Esophagus muscularis mucosa (tissue), 4 donors: ENCODE data around the gene RIPK3. TPM values are rescaled to one million over a fixed set of nuclear protein-coding genes. Genes with fewer than 3 reads are reported as not detected.

ENCODE experiments used
- DNase-seq: peaks from one replicate; pipeline ENCODE4 v3.0.0-alpha.2; 2017; ENCODE audit errors: extremely low spot score
- H3K27ac ChIP-seq, 4 donors: fragments of 200-600 bp; sonication (generic); replicated peaks in 1 of 4; 1 replicate in 3 of 4; 2 replicates in 1 of 4; pipeline ENCODE4 v1.5.1; 2016 to 2019; ENCODE audit warnings: mild to moderate bottlenecking in 1 of 4
- H3K27me3 ChIP-seq, 4 donors: fragments of 200-600 bp; sonication (generic); one replicate each; pipeline versions ENCODE4 v1.5.1 to v1.6.0; 2016 to 2019
- H3K36me3 ChIP-seq, 4 donors: fragments of 200-600 bp; sonication (generic); one replicate each; pipeline ENCODE4 v1.5.1; 2016 to 2019
- H3K4me1 ChIP-seq, 4 donors: fragments of 200-600 bp; sonication (generic); one replicate each; pipeline ENCODE4 v1.5.1; 2016 to 2019
- H3K4me3 ChIP-seq, 4 donors: fragments of 200-600 bp; sonication (generic); 1 replicate in 2 of 4; 2 replicates in 2 of 4; pipeline ENCODE4 v1.5.1; 2016 to 2019; ENCODE audit warnings: mild to moderate bottlenecking in 4 of 4, moderate library complexity in 1 of 4
- H3K9me3 ChIP-seq, 4 donors: fragments of 200-600 bp; sonication (generic); 1 replicate in 3 of 4; 2 replicates in 1 of 4; pipeline ENCODE4 v1.5.1; 2016 to 2019
- EP300 ChIP-seq: sonication (generic); formaldehyde crosslinking; IDR thresholded peaks from one replicate; pipeline ENCODE4 v1.6.1; 2017; ENCODE audit warnings: antibody characterized with exemption
- POLR2A ChIP-seq: fragments of 450-650 bp; IDR thresholded peaks from one replicate; pipeline ENCODE4 v1.6.1; 2017; ENCODE audit warnings: antibody characterized with exemption, moderate library complexity, mild to moderate bottlenecking, low read depth
- POLR2AphosphoS5 ChIP-seq, 2 donors: sonication (generic); formaldehyde crosslinking; IDR thresholded peaks; one replicate each; pipeline ENCODE4 v1.6.1; 2017; ENCODE audit warnings: antibody characterized with exemption in 2 of 2
- WGBS: methylation state at CpG from one replicate; pipeline ENCODE4 v1.1.5; 2018; 5-methylcytosine and 5-hydroxymethylcytosine counted together
- intact Hi-C: fragments of 100-400 bp; cut with DNase I; formaldehyde crosslinking; loops from one replicate; pipeline ENCODE4 v1.15.1; 2023
- total RNA-seq, 4 donors: library from RNA; depleted of rRNA; stranded (reverse); fragments of >200 nt; gene quantifications; one replicate each; pipeline versions ENCODE4 v1.1.0 to v1.2.1, GENCODE V29; 2016
- TF ChIP-seq, protein P1 (sequence below), 3 experiments: fragments of 200-600 bp in 2 of 3; fragments of 450-650 bp in 1 of 3; sonication (generic) in 2 of 3; IDR thresholded peaks; one replicate each; pipeline ENCODE4 v1.5.1; 2017 to 2019; ENCODE audit warnings: antibody characterized with exemption in 3 of 3, mild to moderate bottlenecking in 2 of 3, moderate library complexity in 1 of 3

Gene RIPK3
- total RNA-seq, 4 donors from 2014 or later: 3.8 to 6.4 (median 6.1) TPM

DNA sequence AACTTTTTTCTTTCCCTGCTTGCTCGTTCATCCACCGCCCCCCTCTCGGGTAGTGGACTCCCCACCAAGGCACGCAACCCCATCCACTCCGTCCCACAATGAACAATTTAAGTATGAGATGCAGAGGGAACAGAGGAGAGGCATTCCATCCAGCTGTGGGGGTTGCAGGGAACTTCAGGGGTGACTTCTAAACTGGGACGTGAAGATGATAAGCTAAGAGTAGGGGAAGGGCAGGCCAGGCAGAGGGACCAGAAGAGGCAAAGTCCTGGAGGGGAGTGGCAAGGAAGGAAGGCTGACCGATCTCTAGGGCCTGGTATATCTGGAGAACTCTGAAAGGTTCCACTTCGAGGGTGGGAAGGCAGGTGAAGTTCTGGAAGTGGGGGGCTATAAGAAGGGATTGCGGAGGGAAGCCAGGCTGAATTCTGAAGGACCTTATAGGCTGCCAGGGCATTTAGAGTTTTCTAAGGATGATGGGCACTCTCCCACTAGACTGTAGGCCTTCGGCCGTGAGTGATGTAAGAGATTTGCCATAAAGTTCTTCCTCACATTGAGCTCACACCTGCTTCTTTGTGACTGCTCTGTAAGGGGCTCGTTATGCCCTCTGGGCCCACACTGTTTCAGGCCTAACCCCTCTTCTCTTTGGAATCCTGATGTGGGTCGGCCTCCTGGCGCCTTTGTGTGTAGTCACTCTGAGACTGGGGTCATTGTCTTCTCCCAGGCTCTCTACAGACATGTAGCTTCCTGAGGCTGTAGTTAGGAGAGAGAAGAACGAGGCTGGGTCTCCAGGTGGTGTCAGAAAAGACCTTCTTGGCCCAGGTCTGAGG lies 40.3 kb upstream of the RIPK3 start:
- DNase-seq: no peak
- H3K4me1 ChIP-seq: peaks cover 11 to 23% (median 20%) of the 10 kb centered on the region in 4 donors
- peaks cover 0 to 30% (median 15%) of the 10 kb centered on the region in 4 donors for H3K36me3 ChIP-seq
- no peak overlapping the region for H3K4me3 ChIP-seq
- H3K27ac ChIP-seq: no peak overlapping the region
- 86% methylated on average over 15 of the region's 15 CpGs for WGBS
- no peak for TF ChIP-seq POLR2A
- no peak for TF ChIP-seq EP300
- no peak for TF ChIP-seq POLR2AphosphoS5 (IDR thresholded peaks at IDR 0.05)
- TF ChIP-seq, protein P1, sequence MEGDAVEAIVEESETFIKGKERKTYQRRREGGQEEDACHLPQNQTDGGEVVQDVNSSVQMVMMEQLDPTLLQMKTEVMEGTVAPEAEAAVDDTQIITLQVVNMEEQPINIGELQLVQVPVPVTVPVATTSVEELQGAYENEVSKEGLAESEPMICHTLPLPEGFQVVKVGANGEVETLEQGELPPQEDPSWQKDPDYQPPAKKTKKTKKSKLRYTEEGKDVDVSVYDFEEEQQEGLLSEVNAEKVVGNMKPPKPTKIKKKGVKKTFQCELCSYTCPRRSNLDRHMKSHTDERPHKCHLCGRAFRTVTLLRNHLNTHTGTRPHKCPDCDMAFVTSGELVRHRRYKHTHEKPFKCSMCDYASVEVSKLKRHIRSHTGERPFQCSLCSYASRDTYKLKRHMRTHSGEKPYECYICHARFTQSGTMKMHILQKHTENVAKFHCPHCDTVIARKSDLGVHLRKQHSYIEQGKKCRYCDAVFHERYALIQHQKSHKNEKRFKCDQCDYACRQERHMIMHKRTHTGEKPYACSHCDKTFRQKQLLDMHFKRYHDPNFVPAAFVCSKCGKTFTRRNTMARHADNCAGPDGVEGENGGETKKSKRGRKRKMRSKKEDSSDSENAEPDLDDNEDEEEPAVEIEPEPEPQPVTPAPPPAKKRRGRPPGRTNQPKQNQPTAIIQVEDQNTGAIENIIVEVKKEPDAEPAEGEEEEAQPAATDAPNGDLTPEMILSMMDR (IDR thresholded peaks at IDR 0.05): no peak
- no peaks in the 10 kb centered on the region for H3K27me3 ChIP-seq
- no peaks in the 10 kb centered on the region for H3K9me3 ChIP-seq
- intact Hi-C loops: no loop called here

DNA sequence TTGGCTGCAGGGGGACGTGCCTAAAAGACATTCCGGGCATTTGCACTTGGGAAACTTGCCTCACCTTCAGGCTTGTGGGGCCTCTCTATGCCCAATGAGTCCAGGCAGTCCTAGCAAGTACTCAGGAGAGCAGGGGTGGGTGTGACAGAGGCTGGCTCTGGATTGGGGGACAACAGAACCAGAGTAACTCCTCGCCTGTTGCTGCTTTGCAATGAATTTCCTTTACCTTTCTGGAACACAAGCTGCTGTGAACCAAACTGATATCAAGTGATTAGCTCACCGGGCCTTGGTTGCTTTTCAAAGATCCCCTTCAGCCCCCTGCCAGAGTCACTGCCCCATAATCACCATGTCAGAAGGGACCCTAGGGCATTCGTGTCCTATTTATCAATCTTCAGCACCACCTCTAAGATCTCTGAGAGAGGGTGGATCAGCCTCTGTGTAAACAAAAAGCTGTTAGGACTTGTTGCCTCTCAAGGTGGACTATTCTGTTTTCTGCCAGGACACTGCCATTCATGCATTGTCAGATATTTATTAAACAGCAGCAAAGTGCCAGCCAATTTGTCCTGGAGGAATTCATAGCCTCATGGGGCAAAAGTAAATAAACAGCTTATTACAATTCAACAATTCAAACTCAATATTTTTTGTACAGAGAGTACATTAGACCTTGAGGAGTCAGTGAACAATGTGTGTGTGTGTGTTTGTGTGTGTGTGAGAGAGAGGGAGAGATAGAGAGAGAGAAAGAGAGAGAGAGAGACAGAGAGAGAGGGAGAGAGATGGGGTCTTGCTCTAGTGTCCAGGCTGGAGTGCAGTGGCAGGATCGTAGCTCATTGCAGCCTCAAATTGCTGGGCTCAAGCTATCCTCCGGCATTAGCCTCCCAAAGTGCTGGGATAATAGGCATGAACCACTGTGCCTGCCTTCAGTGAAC lies 39.5 kb upstream of the RIPK3 start:
- Histone ChIP-seq H3K27me3 (no peaks in the 10 kb centered on the region), H3K4me3 (no peak overlapping the region), H3K36me3 (peaks cover 0 to 38% (median 20%) of the 10 kb centered on the region in 4 donors), H3K9me3 (no peaks in the 10 kb centered on the region), H3K27ac (no peak overlapping the region), H3K4me1 (peaks cover 11 to 24% (median 20%) of the 10 kb centered on the region in 4 donors)
- intact Hi-C loops: no loop called here
- TF ChIP-seq EP300 (no peak), POLR2A (no peak)
- TF ChIP-seq, protein P1 (IDR thresholded peaks at IDR 0.05): no peak
- DNase-seq: no peak
- WGBS: 78% methylated on average over 7 of the region's 7 CpGs

DNA sequence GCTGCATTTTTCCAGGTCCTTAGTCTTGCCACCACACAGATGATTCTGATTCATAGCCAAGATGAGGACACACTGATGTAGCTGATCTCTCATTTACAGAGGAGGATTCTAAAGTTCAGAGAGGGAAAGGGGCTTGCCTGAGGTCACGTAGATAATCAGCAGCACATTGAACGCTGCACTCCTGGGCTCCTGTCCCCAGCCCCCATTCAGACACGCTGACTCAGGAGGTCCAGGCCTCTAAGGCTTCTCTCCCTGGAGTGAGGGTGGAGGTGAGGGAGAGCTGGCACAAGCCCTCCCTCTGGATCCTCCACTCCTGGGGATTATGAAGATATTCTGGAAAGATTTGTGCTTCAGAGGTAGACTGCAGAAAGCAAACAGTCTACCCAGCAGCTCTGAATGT lies 38.5 kb upstream of the RIPK3 start:
- Histone ChIP-seq H3K4me1 (peaks cover 11 to 32% (median 20%) of the 10 kb centered on the region in 4 donors), H3K27ac (no peak overlapping the region), H3K27me3 (no peaks in the 10 kb centered on the region), H3K9me3 (no peaks in the 10 kb centered on the region), H3K4me3 (no peak overlapping the region), H3K36me3 (peaks cover 0 to 48% (median 26%) of the 10 kb centered on the region in 4 donors)
- intact Hi-C loops: no loop called here
- DNase-seq: no peak
- TF ChIP-seq, protein P1 (IDR thresholded peaks at IDR 0.05): no peak
- TF ChIP-seq POLR2A (no peak), POLR2AphosphoS5 (IDR thresholded peaks at IDR 0.05) (no peak), EP300 (no peak)
- 100% methylated on average over 1 of the region's 3 CpGs for WGBS

DNA sequence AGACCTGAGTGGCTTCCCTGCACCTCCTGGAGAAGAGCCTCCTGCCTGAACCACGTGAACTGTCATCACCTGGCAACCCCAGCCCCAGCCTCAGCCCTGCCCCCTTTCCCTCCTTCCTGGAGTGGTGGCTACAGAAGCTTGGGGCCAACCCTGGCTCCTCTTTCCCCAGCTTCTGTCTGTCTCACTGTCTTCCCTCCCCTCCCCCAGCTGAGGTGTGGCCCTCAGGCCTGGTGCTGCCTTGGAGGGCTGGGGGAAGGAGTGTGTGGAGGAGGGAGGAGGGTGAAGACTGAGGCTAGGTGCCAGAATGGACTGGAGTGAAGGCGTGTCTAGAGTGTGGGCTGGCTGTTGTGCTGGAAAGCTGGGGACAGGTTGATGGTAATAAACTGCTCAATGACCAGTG lies 37.9 kb upstream of the RIPK3 start:
- peak overlapping the region in 2 of 4 donors; percentile 7 to 20 for H3K27ac ChIP-seq
- H3K4me3 ChIP-seq: no peak overlapping the region
- intact Hi-C loops: no loop called here
- H3K9me3 ChIP-seq: no peaks in the 10 kb centered on the region
- H3K4me1 ChIP-seq: peaks cover 11 to 39% (median 25%) of the 10 kb centered on the region in 4 donors
- TF ChIP-seq, protein P1 (IDR thresholded peaks at IDR 0.05): no peak
- TF ChIP-seq POLR2AphosphoS5 (IDR thresholded peaks at IDR 0.05) (no peak), EP300 (no peak), POLR2A (no peak)
- H3K27me3 ChIP-seq: no peaks in the 10 kb centered on the region
- peaks cover 0 to 54% (median 29%) of the 10 kb centered on the region in 4 donors for H3K36me3 ChIP-seq
- 49% methylated on average over 2 of the region's 2 CpGs for WGBS
- no peak for DNase-seq
